Heart left ventricle (tissue), 16 donors: ENCODE results near the gene XPO1. TPM values are rescaled to one million over a fixed set of nuclear protein-coding genes. Genes with fewer than 3 reads are reported as not detected.
"Not testable (repeated sequence)": the region's sequence is repeated elsewhere in the genome, so short reads cannot be mapped to it uniquely, and the experiment has no call there.

Experiments
- ATAC-seq, 4 donors: fragments of 200-7000 bp; cut with Tn5 transposase; one replicate each; pipeline ENCODE4 v1.9.1; 2020 to 2022; ENCODE audit warnings: moderate library complexity in 4 of 4, mild to moderate bottlenecking in 3 of 4, moderate number of reproducible peaks in 1 of 4
- DNase-seq, 5 donors: peaks; one replicate each; pipeline ENCODE4 v3.0.0-alpha.2; 2020
- H3K27ac ChIP-seq, 12 donors: fragments of 200-600 bp; sonication (generic) in 4 of 12; one replicate each; pipeline versions ENCODE4 v1.5.0 to v1.8.0; 2016 to 2022; ENCODE audit warnings: mild to moderate bottlenecking in 2 of 12
- H3K27me3 ChIP-seq, 9 donors: fragments of 200-600 bp; sonication (generic) in 2 of 9; one replicate each; pipeline versions ENCODE4 v1.5.1 to v1.8.0; 2016 to 2022; ENCODE audit warnings: mild to moderate bottlenecking in 3 of 9
- H3K36me3 ChIP-seq, 9 donors: fragments of 200-600 bp; sonication (generic) in 2 of 9; one replicate each; pipeline versions ENCODE4 v1.5.0 to v1.8.0; 2018 to 2022; ENCODE audit warnings: mild to moderate bottlenecking in 2 of 9
- H3K4me1 ChIP-seq, 12 donors: fragments of 200-600 bp; sonication (generic) in 4 of 12; one replicate each; pipeline versions ENCODE4 v1.5.0 to v1.8.0; 2016 to 2022; ENCODE audit warnings: mild to moderate bottlenecking in 3 of 12
- H3K4me3 ChIP-seq, 12 donors: fragments of 200-600 bp; sonication (generic) in 4 of 12; one replicate each; pipeline versions ENCODE4 v1.5.0 to v1.8.0; 2017 to 2022; ENCODE audit warnings: mild to moderate bottlenecking in 9 of 12, moderate library complexity in 4 of 12
- H3K9me3 ChIP-seq, 12 donors: fragments of 200-600 bp; sonication (generic) in 4 of 12; one replicate each; pipeline versions ENCODE4 v1.5.0 to v1.8.0; 2016 to 2022; ENCODE audit warnings: mild to moderate bottlenecking in 1 of 12
- CTCF ChIP-seq, 12 donors: fragments of 200-600 bp; sonication (generic) in 4 of 12; IDR thresholded peaks; one replicate each; pipeline versions ENCODE4 v1.5.0 to v1.8.0; 2018 to 2022; ENCODE audit warnings: antibody characterized with exemption in 12 of 12, mild to moderate bottlenecking in 5 of 12
- POLR2A ChIP-seq, 2 donors: fragments of 450-650 bp; IDR thresholded peaks; one replicate each; pipeline ENCODE4 v1.6.1; 2017; ENCODE audit warnings: antibody characterized with exemption in 2 of 2, mild to moderate bottlenecking in 2 of 2, moderate library complexity in 2 of 2
- WGBS, 4 donors: extraction: QIAGEN DNeasy Blood & Tissue Kit in 2 of 4; methylation state at CpG; one replicate each; pipeline versions ENCODE4 v1.1.5 to v1.1.7; 2013 to 2018; 5-methylcytosine and 5-hydroxymethylcytosine counted together
- intact Hi-C, 10 donors: fragments of 100-400 bp; cut with DNase I; formaldehyde crosslinking; loops; one replicate each; pipeline versions ENCODE4 v1.11.1 to v1.14.2; 2022
- polyA plus RNA-seq, 2 donors: library from polyadenylated mRNA; stranded (reverse); fragments of 200-250 nt; gene quantifications; one replicate each; pipeline ENCODE4 v1.2.3, GENCODE V29; 2013
- total RNA-seq, 9 donors: library from RNA; depleted of rRNA in 2 of 9; stranded (reverse); fragments of >200 nt in 2 of 9; fragmentation: NEBNext Ultra II Directional in 3 of 9; extraction: Animal tissue kit (Norgen Biotek cat#: 25700) in 3 of 9; gene quantifications; one replicate each; pipeline versions ENCODE4 v1.1.0 to v1.2.4, GENCODE V29; 2016 to 2023
- donor health status: ischemic (EF 13 %, LVEDD 7.1; RV severe dilation, severe dysfunction).
- donor health status: healthy with polysubstance abuse.
- donor health status: DM: no; HTN: yes; CAD: no.
- donor health status: DM: no; HTN: no; CAD: no.
- donor health status: ischemic (EF 25% LVEDD 6.9; RV normal size, moderate dysfunction).
- donor health status: ischemic (EF 25% LVEDD 5.7; RV mildly dilated, moderate dysfunction).
- donor health status: healthy.
- donor health status: DM: yes; HTN: yes; CAD: no.
- donor health status: ischemic (EF 35%, LVEDD 5.7; RV mildly dilated, moderate dysfunction).
- donor health status: nonischemic (EF 11% LVEDD 7.7; RV severe dilation, severe dysfunction).
- donor health status: DM: yes; HTN: yes; CAD: no.
- donor health status: PGD.
- donor health status: ischemic (EF 29% LVEDD 5.4; RV normal size, mild dysfunction).
- donor health status: nonischemic (EF 23%, LVEDD 6.1; RV moderate dilation, normal function).

XPO1 gene
- total and polyA plus RNA-seq, 11 donors: 31.1 to 110 (median 74.6) TPM

DNA sequence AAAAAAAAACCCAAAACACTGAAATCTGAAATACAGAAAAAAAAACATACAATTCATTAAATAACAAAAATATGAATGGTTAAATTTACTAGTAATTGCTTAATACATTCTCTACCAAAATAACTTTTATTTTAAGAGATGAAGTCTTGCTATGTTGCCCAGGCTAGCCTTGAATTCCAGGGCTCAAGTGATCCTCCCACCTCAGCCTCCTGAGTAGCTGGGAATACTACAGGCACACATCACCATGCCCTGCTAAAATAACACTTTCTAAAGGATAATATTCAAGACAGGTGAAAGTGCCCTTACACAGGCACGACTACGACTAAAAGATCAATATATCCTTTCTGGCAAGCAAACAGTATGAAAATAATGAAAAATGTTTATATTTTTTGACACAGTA lies 76.8 kb downstream of the XPO1 start:
- intact Hi-C loops: loop anchor here in 2 of 10 donors (5.0 to 10.0 kb wide), 2 partner anchors 34 to 47 kb away; no protein-coding TSS in a partner anchor
- Histone ChIP-seq H3K4me1 (peaks cover 0 to 61% (median 48%) of the 10 kb centered on the region in 12 donors), H3K9me3 (no peaks in the 10 kb centered on the region), H3K27me3 (no peaks in the 10 kb centered on the region), H3K27ac (no peak overlapping the region), H3K4me3 (no peak overlapping the region), H3K36me3 (peaks cover 0 to 4% (median 0%) of the 10 kb centered on the region in 9 donors)
- DNase-seq: no peak
- ATAC-seq: no peak
- no peak for TF ChIP-seq CTCF (IDR thresholded peaks at IDR 0.05)
- no peak for TF ChIP-seq POLR2A (IDR thresholded peaks at IDR 0.05)
- WGBS, 4 donors: 94 to 97% (median 96%) methylated on average over 2 of the region's 2 CpGs

DNA sequence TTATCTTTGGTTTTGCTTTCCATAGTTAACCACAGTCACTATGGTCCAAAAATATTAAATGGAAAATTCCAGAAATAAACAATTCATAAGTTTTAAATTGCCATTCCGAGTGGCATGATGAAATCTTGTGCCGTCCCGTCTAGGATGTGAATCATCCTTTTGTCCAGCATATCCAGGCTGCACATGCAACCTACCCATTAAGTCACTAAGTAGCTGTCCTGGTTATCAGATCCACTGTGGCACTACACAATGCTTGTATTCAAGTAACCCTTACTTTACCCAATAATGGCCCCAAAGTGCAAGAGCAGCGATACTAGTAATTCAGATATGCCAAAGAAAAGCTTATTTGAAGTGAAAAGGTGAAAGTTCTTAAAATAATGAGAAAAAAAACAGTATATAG lies 78.0 kb downstream of the XPO1 start:
- H3K27me3 ChIP-seq: no peaks in the 10 kb centered on the region
- WGBS, 4 donors: 50 to 68% (median 59%) methylated on average over 4 of the region's 4 CpGs
- H3K4me3 ChIP-seq: no peak overlapping the region
- peak in 1 of 4 donors; percentile 37 for ATAC-seq
- intact Hi-C loops: loop anchor here in 2 of 10 donors (5.0 to 10.0 kb wide), 2 partner anchors 33 to 45 kb away; no protein-coding TSS in a partner anchor
- H3K4me1 ChIP-seq: peaks cover 0 to 61% (median 46%) of the 10 kb centered on the region in 12 donors
- DNase-seq: no peak
- no peaks in the 10 kb centered on the region for H3K9me3 ChIP-seq
- H3K36me3 ChIP-seq: peaks cover 0 to 4% (median 0%) of the 10 kb centered on the region in 9 donors
- TF ChIP-seq CTCF (IDR thresholded peaks at IDR 0.05): no peak
- TF ChIP-seq POLR2A (IDR thresholded peaks at IDR 0.05): no peak
- peak overlapping the region in 2 of 12 donors; percentile 1 to 55 for H3K27ac ChIP-seq

DNA sequence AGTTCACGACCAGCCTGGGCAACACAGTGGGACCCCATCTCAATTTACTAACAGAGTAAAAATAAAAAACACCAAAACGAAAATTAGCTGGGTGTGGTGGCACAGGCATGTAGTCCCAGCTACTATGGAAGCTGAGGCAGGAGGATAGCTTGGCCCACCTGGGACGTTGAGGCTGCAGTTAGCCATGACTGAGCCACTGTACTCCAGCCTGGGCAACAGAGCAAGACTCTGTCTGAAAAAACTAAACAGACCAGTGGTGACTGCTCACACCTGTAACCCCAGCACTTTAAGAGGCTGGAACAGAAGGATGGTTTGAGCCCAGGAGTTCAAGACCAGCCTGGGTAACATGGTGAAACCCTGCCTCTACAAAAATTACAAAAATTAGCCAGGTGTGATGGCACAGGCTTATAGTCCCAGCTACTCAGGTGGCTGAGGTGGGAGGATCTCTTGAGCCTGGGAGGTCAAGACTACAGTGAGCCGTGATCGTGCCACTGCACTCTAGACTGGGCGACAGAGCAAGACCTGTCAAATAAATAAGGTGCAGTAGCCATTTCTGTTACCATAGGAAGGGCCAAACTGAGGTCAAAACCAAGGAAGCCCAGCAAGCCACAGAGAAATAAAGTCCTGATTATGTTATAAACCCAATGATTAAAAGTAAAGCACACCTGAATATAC lies 81.3 kb downstream of the XPO1 start:
- 87 to 97% (median 91%) methylated on average over 6 of the region's 6 CpGs for whole genome bisulfite sequencing, 4 donors
- TF ChIP-seq POLR2A (IDR thresholded peaks at IDR 0.05) (no peak), CTCF (IDR thresholded peaks at IDR 0.05) (no peak)
- Histone ChIP-seq H3K4me3 (no peak overlapping the region), H3K4me1 (peaks cover 0 to 52% (median 31%) of the 10 kb centered on the region in 12 donors), H3K27ac (peak overlapping the region in 10 of 12 donors; percentile 8 to 82 (median 50)), H3K9me3 (no peaks in the 10 kb centered on the region), H3K27me3 (no peaks in the 10 kb centered on the region), H3K36me3 (peaks cover 0 to 4% (median 0%) of the 10 kb centered on the region in 9 donors)
- DNase-seq: no peak
- peak in 3 of 4 donors; percentile 11 to 16 (median 12) for ATAC-seq
- intact Hi-C loops: no loop called here

DNA sequence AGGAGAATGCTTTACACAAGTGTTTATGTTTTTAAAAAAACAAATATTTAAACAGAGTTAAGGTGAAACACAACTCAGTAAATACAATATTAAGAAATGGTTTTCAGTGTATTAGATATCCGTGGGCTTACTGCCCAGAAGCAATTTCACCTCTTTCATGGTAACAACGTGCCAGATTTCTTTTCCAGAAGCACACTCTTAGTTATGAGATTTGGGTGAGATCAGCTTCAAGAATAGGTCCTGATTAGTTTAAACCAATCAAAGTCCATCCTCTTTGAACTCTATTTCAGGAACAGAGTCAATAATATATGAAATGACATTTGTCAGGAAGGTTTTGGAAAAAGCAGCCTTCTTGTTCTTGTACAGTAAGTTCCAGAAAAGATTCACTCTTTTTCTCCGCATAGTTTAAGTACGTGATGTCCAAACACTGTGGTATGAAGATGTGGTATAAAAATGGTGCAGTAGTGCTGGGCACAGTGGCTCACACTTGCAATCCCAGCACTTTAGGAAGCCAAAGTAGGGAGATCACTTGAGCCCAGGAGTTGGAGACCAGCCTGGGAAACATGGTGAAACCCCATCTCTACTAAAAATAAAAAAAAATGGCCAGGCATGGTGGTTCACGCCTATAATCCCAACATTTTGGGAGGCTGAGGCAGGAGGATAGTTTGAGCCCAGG lies 81.9 kb downstream of the XPO1 start:
- peaks cover 0 to 4% (median 0%) of the 10 kb centered on the region in 9 donors for H3K36me3 ChIP-seq
- WGBS, 4 donors: 52 to 57% (median 57%) methylated on average over 5 of the region's 5 CpGs
- no peak for TF ChIP-seq CTCF (IDR thresholded peaks at IDR 0.05)
- TF ChIP-seq POLR2A (IDR thresholded peaks at IDR 0.05): no peak
- DNase-seq (no peak), ATAC-seq (peak in 3 of 4 donors; percentile 53 to 72 (median 62))
- peak overlapping the region in 11 of 12 donors; percentile 8 to 82 (median 50) for H3K27ac ChIP-seq
- H3K4me1 ChIP-seq: peaks cover 0 to 52% (median 31%) of the 10 kb centered on the region in 12 donors
- no peaks in the 10 kb centered on the region for H3K27me3 ChIP-seq
- no peak overlapping the region for H3K4me3 ChIP-seq
- H3K9me3 ChIP-seq: no peaks in the 10 kb centered on the region
- intact Hi-C loops: no loop called here

DNA sequence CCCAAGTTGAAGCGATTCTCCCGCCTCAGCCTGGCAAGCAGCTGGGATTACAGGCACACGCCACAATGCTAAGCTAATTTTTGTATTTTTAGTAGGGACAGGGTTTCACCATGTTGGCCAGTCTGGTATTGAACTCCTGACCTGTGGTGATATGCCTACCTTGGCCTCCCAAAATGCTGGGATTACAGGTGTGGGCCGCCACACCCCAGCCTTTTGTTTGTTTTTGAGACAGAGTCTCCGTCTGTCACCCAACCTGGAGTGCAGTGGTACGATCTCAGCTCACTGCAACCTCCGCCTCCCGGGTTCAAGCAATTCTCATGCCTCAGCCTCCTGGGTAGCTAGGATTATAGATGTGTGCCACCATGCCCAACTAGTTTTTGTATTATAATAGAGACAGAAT lies 83.2 kb downstream of the XPO1 start:
- H3K27ac ChIP-seq, H3K36me3 ChIP-seq, H3K9me3 ChIP-seq, H3K27me3 ChIP-seq, H3K4me3 ChIP-seq, ATAC-seq, DNase-seq, intact Hi-C loops: not testable (repeated sequence)
- H3K4me1 ChIP-seq: peaks cover 1 to 45% (median 29%) of the 10 kb centered on the region in 12 donors
- WGBS, 4 donors: 97 to 98% (median 98%) methylated on average over 5 to 8 of the region's 8 CpGs
